Prostate gland (tissue), 2 donors: ENCODE results near the gene SMO.

ENCODE experiments used
- CTCF ChIP-seq, 4 experiments: fragments of 200-600 bp in 2 of 4; fragments of 450-650 bp in 2 of 4; sonication (generic) in 2 of 4; IDR thresholded peaks; 1 replicate in 3 of 4; 2 replicates in 1 of 4; pipeline ENCODE4 v1.5.1; 2016 to 2019; ENCODE audit warnings: antibody characterized with exemption in 4 of 4, mild to moderate bottlenecking in 2 of 4, moderate library complexity in 2 of 4
- POLR2A ChIP-seq: fragments of 450-650 bp; IDR thresholded peaks from one replicate; pipeline ENCODE4 v1.6.1; 2016; ENCODE audit warnings: antibody characterized with exemption, mild to moderate bottlenecking

GRCh38 chr7:129160161-129160905, 28.1 kb upstream of the SMO start:
- no peak for TF ChIP-seq CTCF (IDR thresholded peaks at IDR 0.05)
- no peak for TF ChIP-seq POLR2A
